Measurements from ENCODE around the gene IFIT1. TPM values are rescaled to one million over a fixed set of nuclear protein-coding genes. Genes with fewer than 3 reads are reported as not detected.

IFIT1 gene
- total RNA-seq, result 10 to 100 TPM in 1 of 2 donors, 1 to 10 TPM in 1; 6.7 to 10.6 TPM

- H3K9me3 ChIP-seq, result no peaks in the 10 kb centered on the region
- no peak for TF ChIP-seq CTCF (IDR thresholded peaks at IDR 0.05)
- peaks cover 0 to 45% of the 10 kb centered on the region in 2 donors for H3K4me1 ChIP-seq
- H3K27ac ChIP-seq, result peak within 1 kb of the TSS; percentile 80 to 85
- no peaks in the 10 kb centered on the region for H3K36me3 ChIP-seq
- H3K27me3 ChIP-seq, result no peaks in the 10 kb centered on the region
- peak; percentile 67 for DNase-seq (ENCODE audit: low spot score)
- H3K4me3 ChIP-seq, result peak within 1 kb of the TSS; percentile 45 to 57
Measured at GRCh38 chr10:89391907-89392756, at the start of gene IFIT1. TSS of gene IFIT1 (plus strand) at chr10:89392623. CDS start at chr10:89392713, 90 bp downstream.

- TF ChIP-seq CTCF (IDR thresholded peaks at IDR 0.05), result no peak
- peak overlapping the region in 1 of 2 donors; percentile 19 for H3K27ac ChIP-seq
Measured at GRCh38 chr10:89343089-89343767, 49.2 kb upstream of the IFIT1 start.

GRCh38 chr10:89344156-89344555, 48.3 kb upstream of the IFIT1 start:
- no peak overlapping the region for H3K27ac ChIP-seq
- peaks cover 0 to 47% of the 10 kb centered on the region in 2 donors for H3K4me1 ChIP-seq
- H3K36me3 ChIP-seq, result peaks cover 4% of the 10 kb centered on the region
- no peak for TF ChIP-seq CTCF (IDR thresholded peaks at IDR 0.05)
- no peak for DNase-seq (ENCODE audit: low spot score)
- H3K4me3 ChIP-seq, result no peak overlapping the region
- no peaks in the 10 kb centered on the region for H3K9me3 ChIP-seq
- H3K27me3 ChIP-seq, result no peaks in the 10 kb centered on the region

More at GRCh38 chr10:89343089-89343767, 49.2 kb upstream of the IFIT1 start:
- Histone ChIP-seq H3K36me3 (peaks cover 10% of the 10 kb centered on the region), H3K4me3 (no peak overlapping the region), H3K9me3 (no peaks in the 10 kb centered on the region), H3K27me3 (no peaks in the 10 kb centered on the region), H3K4me1 (peaks cover 0 to 38% of the 10 kb centered on the region in 2 donors)
- DNase-seq (ENCODE audit: low spot score), result no peak

DNA sequence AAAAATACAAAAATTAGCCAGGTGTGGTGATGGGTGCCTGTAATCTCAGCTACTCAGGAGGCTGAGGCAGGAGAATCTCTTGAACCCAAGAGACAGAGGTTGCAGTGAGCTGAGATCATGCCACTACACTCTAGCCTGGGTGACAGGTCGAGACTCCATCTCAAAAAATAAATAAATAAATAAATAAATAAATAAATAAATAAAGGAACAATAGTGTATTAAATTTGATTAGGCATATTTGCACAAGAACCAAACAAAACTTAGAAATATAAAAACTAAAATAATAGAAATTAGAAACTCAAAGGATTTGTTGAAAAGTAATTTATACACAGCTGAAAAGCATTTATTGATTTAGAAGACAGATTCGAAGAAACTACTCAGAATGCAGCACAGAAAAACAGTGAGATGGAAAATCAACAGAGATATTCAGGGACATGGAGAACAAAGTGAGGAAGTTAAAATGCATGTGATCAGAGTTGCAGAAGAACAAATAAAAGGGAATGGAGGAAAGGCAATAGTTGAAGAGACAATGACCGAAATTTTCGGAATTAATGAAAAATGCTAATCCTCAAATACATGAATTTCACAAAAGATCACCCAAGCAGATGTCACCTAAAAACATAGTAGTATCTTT, 46.9 kb upstream of the IFIT1 start:
- Histone ChIP-seq H3K9me3 (no peaks in the 10 kb centered on the region), H3K36me3 (no peaks in the 10 kb centered on the region), H3K27ac (peak overlapping the region in 1 of 2 donors; percentile 6), H3K4me3 (no peak overlapping the region), H3K27me3 (no peaks in the 10 kb centered on the region), H3K4me1 (peaks cover 0 to 53% of the 10 kb centered on the region in 2 donors)
- DNase-seq (ENCODE audit: low spot score), result no peak
- no peak for TF ChIP-seq CTCF (IDR thresholded peaks at IDR 0.05)

DNA sequence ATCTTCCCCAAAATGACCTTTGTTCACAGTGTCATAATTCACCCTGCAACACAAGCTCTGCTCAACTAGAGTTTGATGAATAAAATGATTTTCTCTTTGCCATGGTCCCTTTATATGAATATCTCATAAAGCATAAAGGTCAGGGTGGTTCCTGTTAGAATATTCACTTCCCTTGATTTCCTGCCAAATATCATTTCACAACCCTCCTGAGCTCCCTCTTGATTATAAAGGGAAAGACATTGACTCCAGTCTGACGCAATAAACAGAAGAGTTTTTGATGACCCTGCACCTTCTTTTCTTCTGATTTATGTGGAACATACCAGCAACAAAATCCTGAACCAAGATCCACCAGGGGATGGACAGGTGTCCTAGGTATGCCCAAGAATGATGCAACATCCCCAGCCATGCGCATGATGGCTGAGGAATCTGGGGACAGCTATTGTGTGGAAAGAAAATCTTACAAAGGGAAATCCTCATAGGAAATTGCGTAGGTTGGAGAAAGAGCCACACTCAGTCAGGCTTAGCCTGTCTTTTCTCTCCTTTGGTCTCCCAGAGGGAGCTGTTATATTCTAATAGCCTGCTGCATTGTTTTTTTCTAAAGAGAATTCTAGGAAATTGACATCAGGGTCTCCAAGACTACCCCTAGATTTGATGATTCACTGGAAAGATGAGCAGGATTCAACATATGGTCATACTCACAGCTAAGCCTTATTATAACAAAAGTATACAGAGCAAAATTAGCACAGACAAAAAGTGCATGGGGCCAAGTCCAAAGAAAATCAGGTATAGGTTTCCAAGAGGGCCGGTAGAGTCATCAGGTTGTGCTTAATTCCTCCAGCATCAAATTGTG, 45.8 kb upstream of the IFIT1 start:
- H3K9me3 ChIP-seq, result no peaks in the 10 kb centered on the region
- TF ChIP-seq CTCF (IDR thresholded peaks at IDR 0.05), result no peak
- H3K36me3 ChIP-seq, result no peaks in the 10 kb centered on the region
- H3K27me3 ChIP-seq, result no peaks in the 10 kb centered on the region
- no peak for DNase-seq (ENCODE audit: low spot score)
- peaks cover 0 to 65% of the 10 kb centered on the region in 2 donors for H3K4me1 ChIP-seq
- H3K4me3 ChIP-seq, result no peak overlapping the region
- peak overlapping the region; percentile 59 to 66 for H3K27ac ChIP-seq

All from right atrium auricular region (tissue), 2 donors.